HepG2 (cell line): Measurements from ENCODE around the gene PSKH1. TPM values are rescaled to one million over a fixed set of nuclear protein-coding genes. Genes with fewer than 3 reads are reported as not detected.

Experiments
- AGO1 ChIP-seq: fragments of 200-400 bp; formaldehyde crosslinking; IDR thresholded peaks from 2 replicates; pipeline ENCODE4 v1.6.1; 2017; ENCODE audit warnings: mild to moderate bottlenecking, low read depth, low read length, moderate library complexity; ENCODE audit not compliant: poor library complexity, severe bottlenecking
- EP300 ChIP-seq, 3 experiments: sonication (generic) in 1 of 3; formaldehyde crosslinking in 1 of 3; IDR thresholded peaks; 2 replicates each; pipeline versions ENCODE4 v1.5.1 to v1.6.1; 2011 to 2020; ENCODE audit warnings: low read depth in 2 of 3, low read length in 2 of 3, borderline replicate concordance in 1 of 3, improper control_type of control experiment in 1 of 3, mild to moderate bottlenecking in 1 of 3, missing genetic modification reagents in 1 of 3, moderate library complexity in 1 of 3
- IRX3 ChIP-seq: sonication (generic); formaldehyde crosslinking; IDR thresholded peaks from 2 replicates; pipeline ENCODE4 v1.8.1; 2023; ENCODE audit warnings: mild to moderate bottlenecking, low read depth, missing genetic modification reagents, borderline replicate concordance
- KDM5A ChIP-seq: fragments of 200-600 bp; sonication (generic); IDR thresholded peaks from 2 replicates; pipeline ENCODE4 v1.7.0; 2018; ENCODE audit warnings: antibody characterized with exemption, mild to moderate bottlenecking, low read length, borderline replicate concordance
- MIER2 ChIP-seq: IDR thresholded peaks from 2 replicates; pipeline ENCODE4 v1.6.1; 2016; ENCODE audit warnings: missing biosample characterization, missing genetic modification reagents
- POGZ ChIP-seq: sonication (generic); formaldehyde crosslinking; IDR thresholded peaks from 2 replicates; pipeline ENCODE4 v1.4.0; 2020; ENCODE audit warnings: mild to moderate bottlenecking, missing genetic modification reagents
- RARG ChIP-seq: sonication (generic); formaldehyde crosslinking; IDR thresholded peaks from 2 replicates; pipeline ENCODE4 v1.4.0; 2020; ENCODE audit warnings: low read depth, mild to moderate bottlenecking, missing genetic modification reagents
- REXO4 ChIP-seq: sonication (generic); formaldehyde crosslinking; IDR thresholded peaks from 2 replicates; pipeline ENCODE4 v1.8.0; 2022; ENCODE audit warnings: missing genetic modification reagents, mild to moderate bottlenecking, borderline replicate concordance
- RXRA ChIP-seq: sonication (generic); formaldehyde crosslinking; IDR thresholded peaks from 2 replicates; pipeline ENCODE4 v1.5.1; 2020; ENCODE audit warnings: missing genetic modification reagents
- SMAD3 ChIP-seq: sonication (generic); formaldehyde crosslinking; IDR thresholded peaks from 2 replicates; pipeline ENCODE4 v1.4.0; 2020; ENCODE audit warnings: missing genetic modification reagents
- TERF1 ChIP-seq: sonication (generic); formaldehyde crosslinking; IDR thresholded peaks from 2 replicates; pipeline ENCODE4 v1.8.0; 2022; ENCODE audit warnings: mild to moderate bottlenecking, missing genetic modification reagents, moderate library complexity
- TMF1 ChIP-seq: sonication (generic); formaldehyde crosslinking; IDR thresholded peaks from 2 replicates; pipeline ENCODE4 v1.8.1; 2022; ENCODE audit warnings: low read depth, missing genetic modification reagents
- ZNF362 ChIP-seq: sonication (generic); formaldehyde crosslinking; IDR thresholded peaks from 2 replicates; pipeline ENCODE4 v1.4.0; 2020; ENCODE audit warnings: missing genetic modification reagents, mild to moderate bottlenecking, borderline replicate concordance
- ZNF746 ChIP-seq: sonication (generic); formaldehyde crosslinking; IDR thresholded peaks from 2 replicates; pipeline ENCODE4 v1.8.0; 2022; ENCODE audit warnings: mild to moderate bottlenecking, missing genetic modification reagents
- ZNF747 ChIP-seq: sonication (generic); formaldehyde crosslinking; IDR thresholded peaks from 2 replicates; pipeline ENCODE4 v1.8.1; 2023; ENCODE audit warnings: missing genetic modification reagents, mild to moderate bottlenecking, borderline replicate concordance
- polyA plus RNA-seq, 8 experiments: library from polyadenylated mRNA; depleted of rRNA in 3 of 8; stranded (reverse) in 7 of 8; unstranded in 1 of 8; fragments of >200 nt; fragmentation: Illumina TruSeq in 4 of 8; extraction: Trizol in 4 of 8; gene quantifications; 2 replicates each; pipeline versions ENCODE4 v1.2.1 to v1.2.3, GENCODE V29; 2011 to 2016; ENCODE audit warnings: low read depth in 4 of 8, missing spikeins in 1 of 8, mixed read lengths in 1 of 8; ENCODE audit not compliant: insufficient read depth in 1 of 8
- total RNA-seq, 5 experiments: library from RNA; depleted of rRNA; stranded (reverse); fragments of >200 nt; fragmentation: Illumina TruSeq; extraction: Trizol; gene quantifications; 2 replicates each; pipeline ENCODE4 v1.2.3, GENCODE V29; 2016; ENCODE audit warnings: low read depth in 1 of 5
- TF ChIP-seq, protein P1 (sequence below): IDR thresholded peaks from 2 replicates; pipeline ENCODE4 v1.6.1; 2016; ENCODE audit warnings: missing genetic modification reagents, missing compliant biosample characterization
- TF ChIP-seq, protein P2 (sequence below): sonication (generic); formaldehyde crosslinking; IDR thresholded peaks from 2 replicates; pipeline ENCODE4 v1.8.1; 2023; ENCODE audit warnings: mild to moderate bottlenecking, missing genetic modification reagents
- TF ChIP-seq, protein P3 (sequence below): sonication (generic); formaldehyde crosslinking; IDR thresholded peaks from 2 replicates; pipeline ENCODE4 v1.4.0; 2020; ENCODE audit warnings: missing genetic modification reagents, mild to moderate bottlenecking, borderline replicate concordance

The PSKH1 gene
- total and polyA plus RNA-seq, 2 of the 13 experiments (the other 11 are each of a cell fraction or from before 2014, with no cell fraction given) = 8.4 to 19.1 TPM

DNA sequence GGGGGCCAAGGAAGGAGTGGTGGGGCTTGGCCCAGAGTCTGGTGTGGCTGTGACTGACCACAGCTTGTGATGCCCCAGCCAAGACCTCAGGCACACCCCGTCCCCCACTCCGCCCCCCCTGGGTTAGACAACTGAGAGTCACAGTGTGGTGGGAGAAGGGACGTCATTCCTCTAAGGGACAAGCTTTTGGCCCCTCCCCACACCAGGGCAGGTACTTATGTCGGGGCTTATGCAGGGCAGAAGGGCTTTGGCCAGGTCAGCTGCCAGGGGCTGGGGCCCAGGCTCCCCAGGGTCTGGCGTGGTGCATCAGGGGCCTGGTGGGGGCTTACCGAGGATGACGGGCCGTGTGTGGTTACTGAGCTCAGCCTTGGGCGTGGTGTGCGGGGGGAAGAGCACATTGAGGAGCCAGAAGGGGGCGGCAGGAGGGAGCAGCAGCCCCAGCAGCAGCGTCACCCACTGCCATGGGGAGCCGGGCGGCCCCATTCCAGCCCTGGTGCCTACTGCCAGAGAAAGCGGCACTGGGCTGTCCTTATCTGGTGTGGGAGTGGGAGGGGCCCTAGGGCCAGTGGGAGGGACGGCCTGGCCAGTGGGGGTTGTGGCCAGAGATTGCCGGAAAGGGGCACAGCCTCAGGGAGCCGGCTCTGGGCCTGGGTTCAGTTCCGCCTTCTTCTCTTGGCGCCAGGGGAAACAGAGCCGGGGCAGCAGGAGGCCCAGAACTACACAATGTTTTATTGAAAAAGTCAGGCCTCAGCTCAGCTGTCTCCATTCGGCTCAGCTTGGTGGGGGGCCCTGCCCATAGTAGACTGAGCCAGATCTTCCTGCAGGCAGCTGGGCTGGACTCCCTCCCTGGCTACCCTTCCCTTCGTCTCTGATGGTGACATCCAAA is 50.8 kb downstream of the PSKH1 start, which contains the start of gene LCAT (continued):
- TF ChIP-seq AGO1 (peak; percentile 93), KDM5A (peak; percentile 56; the same call in 1 of the 2 replicates), TMF1 (CRISPR knock-in tag) (no peak; the same call in 1 of the 2 replicates), ZNF362 (CRISPR knock-in tag) (no peak), TERF1 (0 out of 2 replicates have a peak, but pooled peaks have one; percentile 17), IRX3 (CRISPR knock-in tag) (no peak), REXO4 (CRISPR knock-in tag) (peak; percentile 64; the same call in 1 of the 2 replicates), RXRA (CRISPR knock-in tag) (peak; percentile 27; the same call in 1 of the 2 replicates), EP300 (IDR thresholded peaks at IDR 0.05; ENCODE audit: low read depth in 2 of 2, low read length in 2 of 2) (peak in 1 of 2 experiments; percentile 21; a peak in 2 of 4 replicates), EP300 (CRISPR knock-in tag; IDR thresholded peaks at IDR 0.05; ENCODE audit: borderline replicate concordance) (no peak), SMAD3 (no peak), ZNF746 (peak; percentile 41; the same call in 1 of the 2 replicates), ZNF747 (peak; percentile 96), MIER2 (no peak), RARG (CRISPR knock-in tag) (no peak), POGZ (CRISPR knock-in tag) (peak; percentile 40)
- TF ChIP-seq, protein P1, sequence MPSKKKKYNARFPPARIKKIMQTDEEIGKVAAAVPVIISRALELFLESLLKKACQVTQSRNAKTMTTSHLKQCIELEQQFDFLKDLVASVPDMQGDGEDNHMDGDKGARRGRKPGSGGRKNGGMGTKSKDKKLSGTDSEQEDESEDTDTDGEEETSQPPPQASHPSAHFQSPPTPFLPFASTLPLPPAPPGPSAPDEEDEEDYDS (CRISPR knock-in tag) = peak; percentile 97
- TF ChIP-seq, protein P2, sequence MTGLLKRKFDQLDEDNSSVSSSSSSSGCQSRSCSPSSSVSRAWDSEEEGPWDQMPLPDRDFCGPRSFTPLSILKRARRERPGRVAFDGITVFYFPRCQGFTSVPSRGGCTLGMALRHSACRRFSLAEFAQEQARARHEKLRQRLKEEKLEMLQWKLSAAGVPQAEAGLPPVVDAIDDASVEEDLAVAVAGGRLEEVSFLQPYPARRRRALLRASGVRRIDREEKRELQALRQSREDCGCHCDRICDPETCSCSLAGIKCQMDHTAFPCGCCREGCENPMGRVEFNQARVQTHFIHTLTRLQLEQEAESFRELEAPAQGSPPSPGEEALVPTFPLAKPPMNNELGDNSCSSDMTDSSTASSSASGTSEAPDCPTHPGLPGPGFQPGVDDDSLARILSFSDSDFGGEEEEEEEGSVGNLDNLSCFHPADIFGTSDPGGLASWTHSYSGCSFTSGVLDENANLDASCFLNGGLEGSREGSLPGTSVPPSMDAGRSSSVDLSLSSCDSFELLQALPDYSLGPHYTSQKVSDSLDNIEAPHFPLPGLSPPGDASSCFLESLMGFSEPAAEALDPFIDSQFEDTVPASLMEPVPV (CRISPR knock-in tag) = peak; percentile 92
- TF ChIP-seq, protein P3, sequence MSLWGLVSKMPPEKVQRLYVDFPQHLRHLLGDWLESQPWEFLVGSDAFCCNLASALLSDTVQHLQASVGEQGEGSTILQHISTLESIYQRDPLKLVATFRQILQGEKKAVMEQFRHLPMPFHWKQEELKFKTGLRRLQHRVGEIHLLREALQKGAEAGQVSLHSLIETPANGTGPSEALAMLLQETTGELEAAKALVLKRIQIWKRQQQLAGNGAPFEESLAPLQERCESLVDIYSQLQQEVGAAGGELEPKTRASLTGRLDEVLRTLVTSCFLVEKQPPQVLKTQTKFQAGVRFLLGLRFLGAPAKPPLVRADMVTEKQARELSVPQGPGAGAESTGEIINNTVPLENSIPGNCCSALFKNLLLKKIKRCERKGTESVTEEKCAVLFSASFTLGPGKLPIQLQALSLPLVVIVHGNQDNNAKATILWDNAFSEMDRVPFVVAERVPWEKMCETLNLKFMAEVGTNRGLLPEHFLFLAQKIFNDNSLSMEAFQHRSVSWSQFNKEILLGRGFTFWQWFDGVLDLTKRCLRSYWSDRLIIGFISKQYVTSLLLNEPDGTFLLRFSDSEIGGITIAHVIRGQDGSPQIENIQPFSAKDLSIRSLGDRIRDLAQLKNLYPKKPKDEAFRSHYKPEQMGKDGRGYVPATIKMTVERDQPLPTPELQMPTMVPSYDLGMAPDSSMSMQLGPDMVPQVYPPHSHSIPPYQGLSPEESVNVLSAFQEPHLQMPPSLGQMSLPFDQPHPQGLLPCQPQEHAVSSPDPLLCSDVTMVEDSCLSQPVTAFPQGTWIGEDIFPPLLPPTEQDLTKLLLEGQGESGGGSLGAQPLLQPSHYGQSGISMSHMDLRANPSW = no peak
